Measurements from ENCODE around the gene PTPN5.

Gene PTPN5

GRCh38 chr11:18773104-18773503 is 18.5 kb downstream of the PTPN5 start:
- TF ChIP-seq SUZ12 (IDR thresholded peaks at IDR 0.05; ENCODE audit: extremely low read depth, insufficient read depth, insufficient read length) (no peak), YY1 (IDR thresholded peaks at IDR 0.05; ENCODE audit: insufficient read depth, insufficient read length) (no peak), ZNF274 (IDR thresholded peaks at IDR 0.05; ENCODE audit: low read depth, low read length) (no peak)

DNA sequence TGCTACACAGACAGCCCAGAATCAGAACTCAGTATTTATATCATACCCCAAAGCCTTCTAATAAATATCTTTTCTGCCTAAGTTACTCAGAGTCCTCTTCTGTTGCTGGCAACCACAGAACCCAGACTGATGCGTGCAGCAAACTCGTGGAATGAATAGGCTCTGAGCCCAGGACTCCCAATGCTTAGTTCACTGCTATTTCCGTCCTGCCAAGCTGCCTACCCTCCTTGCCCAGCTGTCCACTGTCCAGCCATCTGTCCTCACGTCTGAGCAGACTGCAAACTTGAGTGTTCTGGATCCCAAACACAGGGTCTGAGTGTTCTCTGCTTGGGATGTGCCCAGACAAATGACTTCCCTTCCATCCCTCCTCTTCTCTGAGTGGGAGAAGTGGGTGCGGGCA is 19.4 kb downstream of the PTPN5 start:
- H3K4me3 ChIP-seq (ENCODE audit: insufficient read length, low read depth), result no peak overlapping the region
- TF ChIP-seq YY1 (IDR thresholded peaks at IDR 0.05; ENCODE audit: insufficient read depth, insufficient read length), result no peak
- TF ChIP-seq ZNF274 (IDR thresholded peaks at IDR 0.05; ENCODE audit: low read depth, low read length), result no peak
- TF ChIP-seq SUZ12 (IDR thresholded peaks at IDR 0.05; ENCODE audit: extremely low read depth, insufficient read depth, insufficient read length), result no peak
- H3K27me3 ChIP-seq (ENCODE audit: insufficient read depth, insufficient read length), result no peaks in the 10 kb centered on the region
- no peak overlapping the region for H3K9ac ChIP-seq (ENCODE audit: insufficient read length, low read depth)
- no peak for DNase-seq (ENCODE audit: low read depth, low spot score)
- peaks cover 5% of the 10 kb centered on the region for H3K4me1 ChIP-seq (ENCODE audit: insufficient read depth, insufficient read length)
- H3K9me3 ChIP-seq (ENCODE audit: insufficient read depth, low read length), result no peaks in the 10 kb centered on the region
- no peaks in the 10 kb centered on the region for H3K36me3 ChIP-seq (ENCODE audit: insufficient read depth, insufficient read length, low read length)

More at GRCh38 chr11:18773104-18773503, 18.5 kb downstream of the PTPN5 start:
- Histone ChIP-seq H3K27me3 (ENCODE audit: insufficient read depth, insufficient read length) (no peaks in the 10 kb centered on the region), H3K4me1 (ENCODE audit: insufficient read depth, insufficient read length) (peaks cover 5% of the 10 kb centered on the region), H3K36me3 (ENCODE audit: insufficient read depth, insufficient read length, low read length) (no peaks in the 10 kb centered on the region), H3K9me3 (ENCODE audit: insufficient read depth, low read length) (no peaks in the 10 kb centered on the region), H3K4me3 (ENCODE audit: insufficient read length, low read depth) (no peak overlapping the region), H3K9ac (ENCODE audit: insufficient read length, low read depth) (no peak overlapping the region)
- no peak for DNase-seq (ENCODE audit: low read depth, low spot score)

DNA sequence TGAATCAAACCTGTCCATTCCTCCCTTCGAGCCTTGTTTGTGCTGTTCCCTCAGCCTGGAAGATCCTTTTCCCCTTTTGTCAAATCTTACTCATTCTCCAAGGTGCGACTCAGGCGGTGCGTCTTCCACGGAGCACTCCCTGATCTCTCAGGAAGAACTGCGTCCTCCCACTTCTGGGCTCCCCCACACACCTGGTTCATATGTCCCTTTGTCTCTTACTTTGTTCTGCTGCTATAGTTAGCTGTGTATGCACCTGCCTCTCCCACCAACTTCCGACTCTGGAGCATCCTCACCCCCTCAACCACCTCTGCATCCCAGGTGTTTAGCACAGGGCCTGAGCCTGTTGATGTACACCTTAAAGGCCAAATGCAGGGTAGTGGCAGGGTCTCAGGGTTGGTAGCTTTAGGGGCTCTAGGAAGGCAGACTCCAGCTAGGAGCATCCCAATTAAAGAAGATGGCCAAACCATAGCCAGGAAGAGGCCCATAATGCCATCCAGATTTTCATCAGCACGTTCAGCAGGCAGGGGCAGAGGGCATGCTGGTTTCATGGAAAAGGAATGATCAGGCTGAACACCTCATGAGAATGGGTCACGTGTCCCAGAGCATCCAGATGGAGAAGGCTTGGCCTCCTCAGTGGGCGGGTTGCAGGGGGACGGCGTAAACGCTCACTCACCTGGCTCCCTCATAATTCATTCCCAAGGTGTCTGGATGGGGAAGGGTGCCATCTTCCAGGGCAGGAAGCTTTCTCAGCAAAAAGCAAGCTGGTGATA is 20.1 kb downstream of the PTPN5 start:
- Histone ChIP-seq H3K9me3 (ENCODE audit: insufficient read depth, low read length) (no peaks in the 10 kb centered on the region), H3K36me3 (ENCODE audit: insufficient read depth, insufficient read length, low read length) (no peaks in the 10 kb centered on the region), H3K4me3 (ENCODE audit: insufficient read length, low read depth) (no peak overlapping the region), H3K9ac (ENCODE audit: insufficient read length, low read depth) (no peak overlapping the region), H3K4me1 (ENCODE audit: insufficient read depth, insufficient read length) (peaks cover 5% of the 10 kb centered on the region), H3K27me3 (ENCODE audit: insufficient read depth, insufficient read length) (no peaks in the 10 kb centered on the region)
- TF ChIP-seq YY1 (IDR thresholded peaks at IDR 0.05; ENCODE audit: insufficient read depth, insufficient read length) (no peak), ZNF274 (IDR thresholded peaks at IDR 0.05; ENCODE audit: low read depth, low read length) (no peak), SUZ12 (IDR thresholded peaks at IDR 0.05; ENCODE audit: extremely low read depth, insufficient read depth, insufficient read length) (no peak)
- no peak for DNase-seq (ENCODE audit: low read depth, low spot score)

DNA sequence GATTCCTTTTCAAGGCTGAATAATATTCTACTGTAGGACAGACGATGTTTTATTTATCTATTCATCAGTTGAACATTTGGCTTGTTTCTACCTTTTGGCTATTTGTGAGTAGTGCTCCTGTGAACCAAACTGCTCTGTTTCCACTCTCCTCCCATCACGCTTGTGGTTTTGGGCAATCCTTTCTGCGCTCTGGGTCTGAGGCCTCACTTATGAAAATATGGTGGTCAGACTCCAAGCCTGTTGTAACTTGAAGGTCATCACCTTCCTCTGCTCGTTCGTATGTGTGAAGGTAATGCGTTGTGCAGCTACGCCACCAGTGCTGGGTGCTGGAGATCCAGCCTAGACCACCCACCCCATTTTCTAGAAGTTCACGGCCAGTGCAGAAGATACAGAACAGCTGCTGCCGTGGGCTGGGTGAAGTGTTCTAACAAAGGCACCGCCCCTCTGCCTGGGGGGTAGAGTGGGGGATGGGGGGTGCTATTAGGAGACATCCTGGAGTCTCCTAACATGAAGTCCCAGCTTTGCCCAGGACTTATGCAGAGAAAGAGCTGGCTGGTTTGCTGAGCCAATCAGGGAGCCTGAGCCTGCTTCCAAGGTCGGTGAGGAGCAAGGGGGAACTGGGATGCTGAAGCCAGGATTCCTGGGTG is 21.0 kb downstream of the PTPN5 start:
- Histone ChIP-seq H3K9ac (ENCODE audit: insufficient read length, low read depth) (no peak overlapping the region), H3K27me3 (ENCODE audit: insufficient read depth, insufficient read length) (no peaks in the 10 kb centered on the region), H3K4me1 (ENCODE audit: insufficient read depth, insufficient read length) (peaks cover 5% of the 10 kb centered on the region), H3K9me3 (ENCODE audit: insufficient read depth, low read length) (no peaks in the 10 kb centered on the region), H3K4me3 (ENCODE audit: insufficient read length, low read depth) (no peak overlapping the region), H3K36me3 (ENCODE audit: insufficient read depth, insufficient read length, low read length) (no peaks in the 10 kb centered on the region)
- TF ChIP-seq SUZ12 (IDR thresholded peaks at IDR 0.05; ENCODE audit: extremely low read depth, insufficient read depth, insufficient read length) (no peak), ZNF274 (IDR thresholded peaks at IDR 0.05; ENCODE audit: low read depth, low read length) (no peak), YY1 (IDR thresholded peaks at IDR 0.05; ENCODE audit: insufficient read depth, insufficient read length) (no peak)
- DNase-seq (ENCODE audit: low read depth, low spot score), result no peak

DNA sequence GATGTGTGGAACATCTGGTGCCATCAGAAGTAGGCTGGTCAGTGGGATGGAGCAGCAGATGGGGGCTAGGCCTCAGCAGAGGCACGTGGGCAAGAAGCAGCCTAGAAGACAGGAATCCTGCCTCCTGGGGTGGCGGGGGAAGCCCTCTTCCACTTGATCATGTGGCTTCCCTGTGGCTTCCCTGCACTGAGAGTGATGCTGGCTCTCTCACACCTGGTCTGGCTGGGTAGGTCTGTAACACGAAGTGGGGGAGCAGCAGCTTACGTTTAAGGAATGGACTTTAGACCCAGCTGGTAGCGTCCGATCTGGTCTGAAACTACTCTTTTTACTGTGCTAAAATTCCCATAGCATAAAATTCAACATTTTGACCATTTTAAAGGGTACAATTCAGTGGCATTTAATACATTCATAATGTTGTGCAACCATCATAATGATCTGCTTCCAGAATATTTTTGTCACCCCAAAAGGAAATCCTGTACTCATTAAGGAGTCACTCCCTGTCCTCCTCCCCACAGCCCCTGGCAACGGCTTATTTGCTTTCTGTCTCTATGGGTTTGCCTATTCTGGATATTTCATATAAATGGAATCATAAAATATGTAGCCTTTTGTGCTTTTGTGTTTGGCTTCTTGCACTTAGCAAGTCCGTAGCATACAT is 21.7 kb downstream of the PTPN5 start:
- DNase-seq (ENCODE audit: low read depth, low spot score), result no peak
- Histone ChIP-seq H3K27me3 (ENCODE audit: insufficient read depth, insufficient read length) (no peaks in the 10 kb centered on the region), H3K4me3 (ENCODE audit: insufficient read length, low read depth) (no peak overlapping the region), H3K9ac (ENCODE audit: insufficient read length, low read depth) (no peak overlapping the region), H3K36me3 (ENCODE audit: insufficient read depth, insufficient read length, low read length) (no peaks in the 10 kb centered on the region), H3K9me3 (ENCODE audit: insufficient read depth, low read length) (no peaks in the 10 kb centered on the region), H3K4me1 (ENCODE audit: insufficient read depth, insufficient read length) (peaks cover 5% of the 10 kb centered on the region)
- TF ChIP-seq YY1 (IDR thresholded peaks at IDR 0.05; ENCODE audit: insufficient read depth, insufficient read length), result no peak
- TF ChIP-seq SUZ12 (IDR thresholded peaks at IDR 0.05; ENCODE audit: extremely low read depth, insufficient read depth, insufficient read length), result no peak
- no peak for TF ChIP-seq ZNF274 (IDR thresholded peaks at IDR 0.05; ENCODE audit: low read depth, low read length)

GRCh38 chr11:18768978-18769377 is 22.6 kb downstream of the PTPN5 start:
- TF ChIP-seq SUZ12 (IDR thresholded peaks at IDR 0.05; ENCODE audit: extremely low read depth, insufficient read depth, insufficient read length) (no peak), YY1 (IDR thresholded peaks at IDR 0.05; ENCODE audit: insufficient read depth, insufficient read length) (no peak), ZNF274 (IDR thresholded peaks at IDR 0.05; ENCODE audit: low read depth, low read length) (no peak)
- Histone ChIP-seq H3K36me3 (ENCODE audit: insufficient read depth, insufficient read length, low read length) (no peaks in the 10 kb centered on the region), H3K9ac (ENCODE audit: insufficient read length, low read depth) (no peak overlapping the region), H3K9me3 (ENCODE audit: insufficient read depth, low read length) (no peaks in the 10 kb centered on the region), H3K27me3 (ENCODE audit: insufficient read depth, insufficient read length) (no peaks in the 10 kb centered on the region), H3K4me3 (ENCODE audit: insufficient read length, low read depth) (no peak overlapping the region), H3K4me1 (ENCODE audit: insufficient read depth, insufficient read length) (peaks cover 5% of the 10 kb centered on the region)
- no peak for DNase-seq (ENCODE audit: low read depth, low spot score)

DNA sequence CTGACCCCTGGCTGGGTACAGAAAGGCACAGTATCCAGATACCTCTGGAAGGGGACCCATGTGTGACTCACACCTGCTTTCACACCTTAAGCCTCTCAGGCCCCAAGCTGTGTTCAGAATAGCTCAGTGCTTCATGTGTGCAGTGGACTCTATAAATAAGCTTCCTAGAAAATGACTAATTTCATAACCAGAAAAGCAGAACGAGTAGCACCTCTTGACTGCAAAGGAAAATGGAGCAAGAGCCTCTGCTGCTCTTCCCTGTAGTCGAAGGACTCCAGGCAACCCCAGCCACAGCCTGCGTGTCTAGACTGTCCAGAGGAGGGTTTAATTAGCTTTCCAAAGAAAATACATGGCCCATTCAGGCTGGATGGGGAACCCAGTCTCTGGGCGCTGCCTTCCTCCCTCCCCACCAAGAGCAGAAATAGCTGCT is 23.1 kb downstream of the PTPN5 start:
- no peaks in the 10 kb centered on the region for H3K36me3 ChIP-seq (ENCODE audit: insufficient read depth, insufficient read length, low read length)
- H3K4me1 ChIP-seq (ENCODE audit: insufficient read depth, insufficient read length), result peaks cover 5% of the 10 kb centered on the region
- TF ChIP-seq YY1 (IDR thresholded peaks at IDR 0.05; ENCODE audit: insufficient read depth, insufficient read length) (no peak), ZNF274 (IDR thresholded peaks at IDR 0.05; ENCODE audit: low read depth, low read length) (no peak), SUZ12 (IDR thresholded peaks at IDR 0.05; ENCODE audit: extremely low read depth, insufficient read depth, insufficient read length) (no peak)
- DNase-seq (ENCODE audit: low read depth, low spot score), result no peak
- H3K27me3 ChIP-seq (ENCODE audit: insufficient read depth, insufficient read length), result no peaks in the 10 kb centered on the region
- no peak overlapping the region for H3K4me3 ChIP-seq (ENCODE audit: insufficient read length, low read depth)
- H3K9ac ChIP-seq (ENCODE audit: insufficient read length, low read depth), result no peak overlapping the region
- no peaks in the 10 kb centered on the region for H3K9me3 ChIP-seq (ENCODE audit: insufficient read depth, low read length)

Measured in NT2/D1 (cell line).